ENCODE results near the gene GCSAM.

GCSAM gene

DNA sequence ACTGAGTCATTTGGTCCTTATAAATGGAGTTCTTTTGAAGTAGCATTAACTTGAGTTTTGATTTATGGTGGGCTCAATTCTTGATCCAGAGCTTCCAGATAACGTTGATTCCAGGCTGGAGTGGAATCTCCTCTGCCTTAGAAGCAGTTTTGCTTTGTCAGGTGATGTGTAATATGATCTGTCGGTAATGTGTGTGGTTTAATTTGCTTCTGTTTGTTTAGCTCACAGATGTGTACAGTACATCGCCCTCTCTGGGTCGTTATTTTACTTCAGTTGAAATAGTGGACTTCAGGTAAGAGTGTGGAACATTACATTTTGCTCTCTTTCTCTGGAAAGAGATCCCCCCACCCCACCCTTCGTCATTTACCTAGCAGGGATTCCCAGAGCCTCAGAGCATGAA lies 23.7 kb downstream of the GCSAM start:
- no peak for DNase-seq (ENCODE audit: low read depth in 1 of 2, low spot score in 1 of 2)

DNA sequence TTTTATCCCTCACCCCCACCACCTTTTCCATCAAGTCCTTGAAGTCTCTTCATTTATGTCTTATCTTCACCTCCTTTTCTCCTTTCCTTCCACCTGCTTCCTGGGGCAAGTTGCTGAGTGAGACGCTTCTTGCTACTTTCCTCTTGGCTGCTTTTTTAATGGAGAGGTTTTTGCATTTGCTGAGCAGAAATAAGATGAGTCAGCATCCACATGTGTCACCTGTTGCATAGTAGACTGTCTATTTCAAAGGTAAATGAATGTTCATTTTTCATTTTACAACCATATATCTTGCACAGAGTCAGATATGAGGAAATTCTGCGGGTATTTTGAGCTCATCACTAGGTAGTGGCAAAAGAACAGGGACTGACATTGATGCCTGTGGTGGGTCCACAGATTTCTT lies 28.3 kb downstream of the GCSAM start:
- no peak for DNase-seq (ENCODE audit: low read depth in 1 of 2, low spot score in 1 of 2)

DNA sequence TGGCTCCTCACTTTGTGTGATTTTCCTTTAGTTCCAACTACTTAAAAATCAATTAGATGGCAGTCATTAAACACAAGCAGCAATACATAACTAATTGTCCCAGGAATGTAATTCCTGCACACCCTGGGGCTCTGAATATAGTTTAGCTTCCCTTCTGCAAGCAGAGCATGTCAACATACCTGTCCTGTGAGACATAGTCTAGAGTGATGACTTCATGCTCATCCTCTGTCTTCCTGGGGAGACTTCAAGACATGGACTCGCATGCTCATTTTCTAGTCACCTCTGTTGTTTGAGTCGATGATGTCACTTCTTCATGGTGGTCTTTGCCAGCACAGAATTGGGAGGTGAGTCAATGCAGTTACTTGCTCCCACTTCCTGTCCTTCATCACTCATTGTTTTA lies 31.1 kb downstream of the GCSAM start:
- DNase-seq (ENCODE audit: low read depth in 1 of 2, low spot score in 1 of 2): no peak

DNA sequence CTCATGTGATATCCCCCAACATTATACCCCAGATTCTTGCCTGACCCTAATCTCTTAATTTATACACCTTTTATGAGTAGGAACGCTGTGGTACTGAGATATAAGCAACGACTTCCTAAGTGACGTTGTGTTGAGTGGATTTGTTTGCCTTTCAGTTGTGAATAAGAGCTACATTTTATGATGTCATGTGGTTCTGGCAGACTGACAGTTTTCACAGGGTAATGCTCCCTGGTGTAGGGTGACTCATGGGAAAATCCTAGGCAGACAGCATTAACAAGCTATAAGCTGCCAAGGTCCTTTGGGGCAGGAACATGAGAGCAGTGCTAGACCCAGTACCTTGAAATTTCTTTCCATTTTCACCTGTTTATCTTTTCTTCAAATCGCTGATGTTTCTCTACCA lies 35.7 kb downstream of the GCSAM start:
- DNase-seq (ENCODE audit: low read depth in 1 of 2, low spot score in 1 of 2): peak in 1 of 2 donors; percentile 38

DNA sequence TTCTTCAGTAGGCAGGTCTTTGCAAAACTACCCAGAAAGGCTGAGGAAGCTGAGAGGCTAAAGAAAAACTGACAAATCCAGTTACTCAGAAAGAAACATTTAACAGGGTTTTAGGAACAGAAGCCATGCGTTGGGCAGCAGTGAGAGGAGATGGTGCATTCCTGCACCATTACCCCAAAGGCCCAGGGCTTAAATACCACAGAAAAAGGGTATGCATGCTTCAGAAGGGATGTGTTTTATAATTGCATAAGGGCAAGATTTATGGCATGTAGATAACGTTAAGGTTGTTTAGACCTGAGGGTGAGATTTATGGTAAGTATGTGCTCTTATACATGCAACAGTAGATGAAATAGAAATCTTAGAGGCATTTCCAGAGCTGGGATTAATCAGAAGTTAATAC lies 36.9 kb downstream of the GCSAM start:
- no peak for DNase-seq (ENCODE audit: low read depth in 1 of 2, low spot score in 1 of 2)

DNA sequence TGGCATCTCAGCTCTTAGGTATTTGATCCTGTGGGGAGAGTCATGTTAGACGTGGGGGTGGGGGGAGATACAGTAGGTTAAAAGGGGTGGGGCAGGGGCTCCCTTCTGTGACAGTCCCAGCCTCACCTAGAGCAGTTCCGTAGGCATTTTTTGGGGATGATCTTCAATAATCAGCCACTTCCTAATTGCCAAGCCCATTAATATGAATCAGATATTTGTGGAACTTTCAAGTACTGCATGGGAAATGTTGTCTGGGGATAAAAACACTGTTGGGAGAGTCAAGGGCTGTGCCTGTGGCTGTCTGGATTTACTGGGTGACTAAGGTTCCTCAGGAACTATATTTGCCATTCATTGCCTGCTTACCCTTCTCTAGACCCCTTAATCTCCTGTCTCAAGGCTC lies 37.3 kb downstream of the GCSAM start:
- no peak for DNase-seq (ENCODE audit: low read depth in 1 of 2, low spot score in 1 of 2)

DNA sequence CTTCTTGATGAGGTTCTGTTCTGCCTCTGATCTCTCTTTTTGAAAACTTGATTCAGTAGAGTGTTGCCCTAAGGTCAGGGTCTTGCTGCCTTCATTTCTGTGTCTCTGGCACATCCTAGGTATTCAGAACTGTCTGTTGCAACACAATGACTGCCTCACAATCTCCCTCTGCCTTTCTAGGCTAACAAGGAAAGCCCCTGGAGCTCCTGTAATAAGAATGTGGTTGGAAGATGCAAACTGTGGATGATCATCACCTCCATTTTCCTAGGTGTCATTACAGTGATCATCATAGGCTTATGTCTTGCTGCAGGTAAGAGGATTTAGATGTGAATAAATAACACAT lies 39.9 kb downstream of the GCSAM start:
- DNase-seq (ENCODE audit: low read depth in 1 of 2, low spot score in 1 of 2): no peak

DNA sequence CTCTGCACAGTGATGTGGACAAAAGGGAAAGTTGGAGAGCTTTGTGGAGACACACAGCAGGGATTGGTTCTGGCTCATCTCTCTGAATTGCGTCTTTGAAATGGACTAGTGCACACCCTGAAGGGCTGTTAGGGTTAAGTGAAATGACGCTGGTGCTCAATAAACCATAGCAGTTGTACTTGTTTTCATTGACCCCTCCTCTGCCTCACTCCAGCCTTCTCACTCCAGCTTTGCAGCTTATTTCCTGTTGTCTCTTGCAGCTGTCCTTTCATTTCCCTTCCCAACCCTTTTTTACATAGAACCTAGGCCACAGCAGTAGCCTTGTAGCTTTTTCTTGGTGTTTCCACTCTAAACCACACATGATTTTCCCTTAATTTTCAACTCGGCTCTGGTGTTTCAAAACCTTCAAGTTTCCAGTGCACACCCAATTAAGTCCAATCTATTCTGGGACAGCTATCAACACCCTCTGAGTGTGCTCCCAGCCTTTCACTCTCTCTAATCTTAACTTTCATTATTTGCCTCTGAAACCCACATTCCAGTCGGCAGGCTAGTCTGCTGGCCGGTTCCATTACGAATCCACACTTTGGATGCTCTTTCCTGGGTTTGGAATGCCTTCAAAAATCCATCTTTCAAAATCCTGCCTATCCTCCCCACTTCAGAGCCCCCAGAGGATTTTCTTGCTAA lies 40.4 kb downstream of the GCSAM start:
- no peak for DNase-seq (ENCODE audit: low read depth in 1 of 2, low spot score in 1 of 2)

DNA sequence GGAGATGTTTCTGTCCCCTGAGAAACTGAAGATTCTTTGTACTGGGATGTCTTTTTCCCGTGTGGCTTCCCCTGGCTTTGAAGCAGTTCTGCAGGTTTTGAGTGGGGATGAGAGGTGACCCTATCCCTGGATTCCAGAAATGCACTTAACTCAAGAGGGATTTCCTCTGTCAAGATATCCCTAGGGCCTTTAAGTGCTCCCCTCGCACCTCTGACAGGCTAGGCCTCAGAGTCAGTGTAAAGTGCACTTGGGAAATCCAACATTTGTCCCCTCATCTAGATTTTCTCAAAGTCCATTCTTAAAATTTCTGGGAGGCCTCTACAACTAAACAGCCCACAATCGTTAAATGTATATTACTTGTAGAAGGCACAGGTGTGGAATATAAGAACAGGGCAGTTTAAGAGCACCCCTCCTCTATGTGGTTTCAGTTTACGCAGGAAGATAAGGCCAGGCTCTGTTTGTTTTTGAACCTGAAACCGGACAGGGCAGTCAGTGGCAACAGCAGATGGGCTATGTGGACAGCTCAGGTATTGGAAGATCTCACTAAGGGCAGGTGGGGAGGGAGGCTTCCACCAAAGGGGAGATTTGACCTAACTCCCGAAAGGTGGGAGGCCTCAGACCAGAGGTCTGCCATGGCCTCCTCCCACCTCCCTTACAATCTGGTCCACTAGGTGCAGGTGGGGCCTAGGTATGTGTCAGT lies 42.0 kb downstream of the GCSAM start:
- no peak for DNase-seq (ENCODE audit: low read depth in 1 of 2, low spot score in 1 of 2)

DNA sequence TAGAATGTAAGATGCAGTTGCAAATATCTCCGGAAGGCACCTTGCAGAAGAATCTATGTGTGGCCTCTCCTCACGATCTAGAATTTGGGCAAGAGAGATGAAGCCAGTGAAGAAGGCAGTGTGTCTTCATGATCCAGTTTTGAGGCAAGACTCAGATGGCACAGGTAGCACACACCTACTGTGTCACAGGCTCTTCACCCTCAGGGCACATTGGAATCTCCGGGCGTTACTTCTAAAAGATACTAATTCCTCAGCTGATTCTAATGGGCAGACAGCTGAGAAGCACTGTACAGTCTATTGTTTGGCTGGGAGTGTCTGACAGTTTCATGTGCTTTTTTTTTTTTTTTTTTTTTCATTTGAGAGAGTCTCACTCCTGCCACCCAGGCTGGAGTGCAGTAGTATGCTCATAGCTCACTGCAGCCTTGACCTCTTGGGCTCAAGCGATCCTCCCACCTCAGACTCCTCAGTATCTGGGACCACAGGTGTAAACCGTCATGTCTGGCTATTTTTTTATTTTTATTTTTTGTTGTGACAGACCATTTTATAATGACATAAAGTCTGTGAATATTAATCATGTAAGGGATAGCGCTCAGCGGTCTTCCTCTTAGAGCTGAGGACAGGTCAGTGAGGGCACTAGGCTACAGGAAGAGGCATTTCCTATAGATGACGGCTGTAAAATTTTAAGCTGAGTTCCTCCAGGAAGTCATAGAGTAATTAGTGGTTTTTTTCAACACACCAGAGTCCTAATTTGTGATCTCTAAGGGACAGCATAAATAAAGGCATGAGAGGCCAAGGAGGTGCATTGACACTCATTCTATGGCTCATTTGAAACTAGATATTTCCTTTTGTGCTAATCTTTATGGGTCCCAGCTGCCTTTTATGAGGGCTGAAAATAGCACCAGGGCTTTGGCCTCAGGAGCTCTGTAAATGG lies 42.8 kb downstream of the GCSAM start:
- DNase-seq (ENCODE audit: low read depth in 1 of 2, low spot score in 1 of 2): no peak

DNA sequence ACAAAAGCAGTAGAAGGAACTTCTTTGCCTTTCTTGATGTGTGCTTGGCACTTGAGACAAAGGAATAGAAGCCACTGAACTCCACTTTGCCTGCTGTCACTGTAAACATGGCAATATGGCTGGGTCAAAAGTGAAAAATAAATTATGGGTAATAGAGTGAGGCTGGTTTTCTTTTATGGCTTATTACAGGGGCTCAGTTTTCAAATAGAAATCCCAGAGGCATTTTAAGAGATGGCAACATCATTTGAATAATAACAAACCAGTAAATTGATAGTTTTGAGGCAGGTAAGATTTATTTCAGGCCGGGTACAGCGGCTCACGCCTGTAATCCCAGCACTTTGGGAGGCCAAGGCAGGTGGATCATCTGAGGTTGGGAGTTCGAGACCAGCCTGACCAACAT lies 44.1 kb downstream of the GCSAM start:
- no peak for DNase-seq (ENCODE audit: low read depth in 1 of 2, low spot score in 1 of 2)

DNA sequence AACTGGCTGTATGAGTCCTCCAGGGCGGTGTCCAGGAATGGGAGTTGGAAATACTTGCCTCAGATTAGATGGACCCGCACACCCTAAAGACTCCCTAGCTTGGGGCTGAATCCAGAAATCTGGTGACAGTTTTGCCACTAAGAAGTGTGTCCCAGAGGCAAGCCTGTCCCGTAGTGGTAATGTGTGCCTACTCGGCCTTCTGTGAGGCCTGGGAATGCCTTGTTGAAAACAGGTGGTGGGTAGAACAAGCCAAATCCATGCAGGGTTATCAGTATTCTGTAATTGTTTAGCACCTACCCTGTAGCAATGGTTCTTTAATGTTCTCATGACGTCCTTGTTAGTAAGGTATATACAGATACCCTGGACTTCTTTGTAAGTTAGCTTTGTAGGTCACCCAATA lies 45.3 kb downstream of the GCSAM start:
- DNase-seq (ENCODE audit: low read depth in 1 of 2, low spot score in 1 of 2): no peak

DNA sequence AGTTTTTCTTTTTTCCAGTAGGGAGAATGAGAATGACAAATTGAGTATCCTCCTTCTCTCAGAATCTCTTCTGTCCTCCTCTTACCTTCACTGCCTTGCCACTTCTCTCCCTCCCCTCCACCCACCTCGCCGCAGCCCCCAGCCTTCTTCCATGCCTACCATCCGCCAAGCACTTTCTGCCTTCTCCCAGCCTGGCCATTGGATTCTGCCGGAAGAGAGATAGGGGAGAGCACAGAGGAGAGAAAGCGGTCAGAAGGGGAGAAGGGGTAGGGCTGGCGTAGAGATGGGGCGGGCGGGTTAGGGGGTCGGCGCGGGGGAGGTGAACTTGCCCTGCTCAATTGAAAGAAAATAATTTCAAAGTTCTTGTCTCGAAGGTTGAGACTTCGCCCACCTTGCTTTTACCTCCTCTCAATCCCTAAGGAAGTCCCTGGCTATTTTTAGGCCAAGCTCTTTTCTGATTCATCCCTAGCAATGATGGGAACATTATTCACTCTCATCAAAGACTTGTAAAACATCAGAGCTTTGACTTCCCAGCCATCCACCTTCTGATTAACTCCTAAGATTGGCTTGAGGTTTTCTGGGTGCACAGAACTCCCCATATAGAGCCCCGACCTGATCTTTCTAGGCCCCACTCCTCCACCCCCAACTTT lies 46.0 kb downstream of the GCSAM start:
- DNase-seq (ENCODE audit: low read depth in 1 of 2, low spot score in 1 of 2): no peak

DNA sequence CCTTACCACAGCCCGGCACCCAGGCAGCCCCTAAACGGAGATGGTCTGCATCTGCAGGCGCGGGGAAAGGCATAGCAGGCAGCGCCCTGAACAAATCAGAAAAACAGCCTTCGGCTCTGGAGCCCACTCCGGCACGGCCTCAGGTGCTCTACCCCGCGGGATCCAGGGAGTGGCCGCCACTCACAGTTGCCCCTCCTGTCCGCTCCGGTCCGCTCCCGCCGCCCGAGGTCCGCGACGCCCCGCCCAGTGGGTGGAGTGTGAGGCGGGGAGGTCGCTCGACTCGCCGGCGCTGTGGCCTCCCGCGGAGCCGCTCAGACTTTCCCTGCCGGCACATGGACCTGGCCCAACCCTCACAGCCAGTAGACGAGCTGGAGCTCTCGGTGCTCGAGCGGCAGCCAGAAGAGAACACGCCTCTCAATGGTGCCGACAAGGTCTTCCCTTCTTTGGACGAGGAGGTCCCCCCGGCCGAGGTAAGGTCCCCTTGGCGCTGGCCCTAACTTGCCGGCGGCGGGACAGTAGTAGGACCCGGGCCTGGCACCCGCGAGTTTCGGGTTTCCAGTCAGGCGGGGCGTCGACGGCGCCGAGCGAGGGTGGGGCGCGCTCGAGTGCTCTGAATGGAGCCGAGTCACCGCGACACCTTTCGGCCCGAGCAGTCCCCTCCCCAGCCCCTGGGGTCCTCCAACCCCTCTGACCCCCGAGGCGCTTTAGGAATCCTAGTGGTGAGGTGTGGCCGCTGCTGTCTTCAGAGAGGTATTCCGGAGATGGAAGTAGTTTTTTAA lies 46.8 kb downstream of the GCSAM start, which contains the start of gene C3orf52:
Gene C3orf52, plus strand, starts transcription at position 314 of the 779 bp plus-strand sequence. Its CDS starts 19 bp downstream, at position 333.
- DNase-seq (ENCODE audit: low read depth in 1 of 2, low spot score in 1 of 2): peak; percentile 17 to 21

DNA sequence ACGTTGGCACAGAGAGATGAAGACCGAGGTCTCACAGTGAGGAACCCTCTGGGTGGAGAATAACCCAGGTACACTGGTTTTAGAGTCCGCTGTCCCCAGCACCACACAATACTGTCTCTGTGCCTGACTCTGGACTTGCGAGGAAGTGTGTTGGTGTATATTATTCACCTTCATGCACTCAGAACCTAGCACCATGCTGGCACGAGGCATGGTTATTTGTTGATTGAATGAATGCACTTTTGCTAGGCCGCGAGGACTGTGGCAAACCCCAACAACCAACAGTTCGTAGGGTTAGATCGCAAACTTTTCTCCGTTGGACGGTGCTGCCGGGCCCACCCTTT lies 47.3 kb downstream of the GCSAM start:
- no peak for DNase-seq (ENCODE audit: low read depth in 1 of 2, low spot score in 1 of 2)

DNA sequence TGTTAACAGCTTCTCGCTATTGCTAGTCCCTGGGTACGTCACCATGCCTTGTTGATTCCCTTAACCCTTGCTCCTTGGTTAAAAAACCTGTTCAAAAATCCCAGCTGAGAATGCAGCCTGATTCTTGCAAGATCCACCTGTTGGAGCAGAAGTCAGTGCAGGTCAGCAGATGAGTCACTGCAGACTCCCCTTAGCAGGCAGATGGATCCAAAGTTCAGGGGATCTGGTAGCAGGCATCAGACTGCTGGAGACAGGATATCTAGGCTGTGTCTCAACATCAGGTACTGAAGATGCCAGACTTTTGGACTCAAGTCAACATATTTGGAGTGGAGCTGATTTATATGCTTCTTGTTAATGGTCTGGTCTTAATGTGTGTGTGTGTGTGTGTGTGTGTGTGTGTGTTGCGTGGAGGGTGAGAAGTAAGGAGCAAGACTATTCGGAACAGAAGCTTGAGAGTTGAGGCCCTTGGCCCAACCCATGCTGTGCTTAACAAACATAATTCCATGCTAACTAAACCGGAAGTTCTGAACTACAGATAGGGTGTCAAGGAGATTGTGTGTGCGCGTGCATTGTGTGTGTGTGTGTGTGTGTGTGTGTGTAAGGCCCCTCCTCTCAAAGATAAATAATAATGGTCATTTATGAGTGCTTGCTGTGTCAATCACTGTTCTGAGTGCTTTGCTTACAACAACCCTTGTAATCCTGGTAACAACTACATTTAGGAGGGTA lies 47.9 kb downstream of the GCSAM start:
- DNase-seq (ENCODE audit: low read depth in 1 of 2, low spot score in 1 of 2): no peak

DNA sequence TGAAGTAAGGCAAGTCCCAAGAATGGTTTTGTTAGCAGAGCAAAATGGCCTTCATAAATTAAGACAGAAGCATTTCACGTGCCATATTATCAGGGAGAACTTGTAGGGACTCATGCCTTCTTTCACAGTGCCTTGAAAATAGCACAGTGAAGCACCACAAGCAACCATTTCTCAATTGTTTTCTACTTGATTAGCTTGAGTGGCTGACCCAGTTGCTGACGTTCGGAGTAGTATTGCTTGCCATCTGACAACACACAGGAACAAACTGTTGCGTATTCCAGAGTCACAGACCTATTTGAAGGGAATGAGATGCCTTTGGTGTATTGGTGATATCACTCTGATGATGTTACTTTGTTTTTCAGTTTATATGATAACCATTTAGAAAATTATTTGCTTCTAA lies 49.8 kb downstream of the GCSAM start:
- no peak for DNase-seq (ENCODE audit: low read depth in 1 of 2, low spot score in 1 of 2)

DNA sequence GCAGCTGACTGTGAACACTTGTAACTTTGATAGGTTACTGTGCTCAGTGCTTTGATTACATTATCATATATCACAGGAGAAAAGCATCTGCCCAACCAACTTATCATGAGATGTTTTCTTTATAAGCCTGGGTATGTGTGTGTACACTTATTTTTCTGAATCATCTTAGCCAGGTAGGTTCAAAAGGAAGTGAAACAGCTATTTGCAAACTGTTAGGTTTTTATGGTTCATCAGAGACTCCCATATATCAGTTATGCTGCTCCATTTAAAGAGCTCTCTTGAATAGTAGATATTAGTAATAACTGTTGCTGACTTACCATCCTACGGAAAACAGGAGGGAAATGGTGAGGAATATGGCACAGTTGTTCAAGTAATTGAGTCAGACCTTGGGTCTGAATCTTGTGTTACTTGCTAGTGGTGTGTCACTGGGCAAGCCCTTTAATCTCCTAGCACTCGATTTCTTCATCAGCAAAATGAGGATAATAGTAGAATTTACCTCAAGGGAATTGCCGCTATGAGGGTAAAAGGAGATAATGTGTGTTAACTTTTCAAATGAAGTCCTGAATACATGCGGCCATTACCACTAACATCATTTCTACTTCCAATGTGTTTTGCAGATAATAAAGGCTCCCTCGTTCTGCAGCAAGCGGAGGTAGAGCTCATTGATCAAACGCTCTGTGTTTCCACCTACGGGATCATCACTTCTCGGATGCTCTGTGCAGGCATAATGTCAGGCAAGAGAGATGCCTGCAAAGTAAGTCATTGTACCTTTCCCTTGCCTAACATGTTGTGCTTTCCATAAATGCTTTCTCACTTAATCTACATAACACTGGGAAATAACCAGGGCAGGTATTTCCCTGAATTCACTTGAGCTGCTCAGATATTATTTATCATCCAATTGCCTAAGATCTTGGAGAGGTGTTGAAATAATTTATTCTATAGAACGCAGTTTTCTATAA lies 54.6 kb downstream of the GCSAM start:
- DNase-seq (ENCODE audit: low read depth in 1 of 2, low spot score in 1 of 2): no peak
